ENCODE results near the gene WWTR1.

Gene WWTR1

GRCh38 chr3:149527531-149528339 lies 130.1 kb downstream of the WWTR1 start:
- no peak overlapping the region for H3K4me3 ChIP-seq (ENCODE audit: low read depth, low read length)
- no peak for DNase-seq (ENCODE audit: low read depth)
- TF ChIP-seq CTCF (IDR thresholded peaks at IDR 0.05; ENCODE audit: low read depth, low read length, missing control alignments) = no peak

- no peak for DNase-seq (ENCODE audit: low read depth)
- no peak for TF ChIP-seq CTCF (IDR thresholded peaks at IDR 0.05; ENCODE audit: low read depth, low read length, missing control alignments)
- H3K4me3 ChIP-seq (ENCODE audit: low read depth, low read length) = no peak overlapping the region
Observed at GRCh38 chr3:149523512-149524299, 134.1 kb downstream of the WWTR1 start.

- no peak for DNase-seq (ENCODE audit: low read depth)
- no peak overlapping the region for H3K4me3 ChIP-seq (ENCODE audit: low read depth, low read length)
- TF ChIP-seq CTCF (IDR thresholded peaks at IDR 0.05; ENCODE audit: low read depth, low read length, missing control alignments) = no peak
Observed at GRCh38 chr3:149519912-149520311, 137.9 kb downstream of the WWTR1 start.

GRCh38 chr3:149516920-149517319 lies 140.9 kb downstream of the WWTR1 start:
- no peak overlapping the region for H3K4me3 ChIP-seq (ENCODE audit: low read depth, low read length)
- no peak for DNase-seq (ENCODE audit: low read depth)
- no peak for TF ChIP-seq CTCF (IDR thresholded peaks at IDR 0.05; ENCODE audit: low read depth, low read length, missing control alignments)

GRCh38 chr3:149515249-149515648 lies 142.6 kb downstream of the WWTR1 start:
- no peak for DNase-seq (ENCODE audit: low read depth)
- TF ChIP-seq CTCF (IDR thresholded peaks at IDR 0.05; ENCODE audit: low read depth, low read length, missing control alignments) = no peak
- no peak overlapping the region for H3K4me3 ChIP-seq (ENCODE audit: low read depth, low read length)

- no peak for DNase-seq (ENCODE audit: low read depth)
- no peak overlapping the region for H3K4me3 ChIP-seq (ENCODE audit: low read depth, low read length)
- TF ChIP-seq CTCF (IDR thresholded peaks at IDR 0.05; ENCODE audit: low read depth, low read length, missing control alignments) = no peak
Observed at GRCh38 chr3:149514471-149514870, 143.4 kb downstream of the WWTR1 start.
